Choroid plexus epithelial cell (primary cell): Measurements from ENCODE around the gene PRXL2B.

Experiments
- DNase-seq: peaks from one replicate; pipeline ENCODE4 v3.0.0-alpha.2; 2010; ENCODE audit warnings: low read depth
- H3K4me3 ChIP-seq: 2 replicates; pipeline ENCODE4 v1.5.1; 2011; ENCODE audit warnings: low read depth, mild to moderate bottlenecking, control low read depth, low read length, moderate library complexity
- CTCF ChIP-seq: conservative IDR thresholded peaks from 2 replicates; pipeline ENCODE4 v1.5.1; 2011; ENCODE audit warnings: low read depth, mild to moderate bottlenecking, control low read depth, inconsistent platforms, low read length, moderate library complexity

Gene PRXL2B

DNA sequence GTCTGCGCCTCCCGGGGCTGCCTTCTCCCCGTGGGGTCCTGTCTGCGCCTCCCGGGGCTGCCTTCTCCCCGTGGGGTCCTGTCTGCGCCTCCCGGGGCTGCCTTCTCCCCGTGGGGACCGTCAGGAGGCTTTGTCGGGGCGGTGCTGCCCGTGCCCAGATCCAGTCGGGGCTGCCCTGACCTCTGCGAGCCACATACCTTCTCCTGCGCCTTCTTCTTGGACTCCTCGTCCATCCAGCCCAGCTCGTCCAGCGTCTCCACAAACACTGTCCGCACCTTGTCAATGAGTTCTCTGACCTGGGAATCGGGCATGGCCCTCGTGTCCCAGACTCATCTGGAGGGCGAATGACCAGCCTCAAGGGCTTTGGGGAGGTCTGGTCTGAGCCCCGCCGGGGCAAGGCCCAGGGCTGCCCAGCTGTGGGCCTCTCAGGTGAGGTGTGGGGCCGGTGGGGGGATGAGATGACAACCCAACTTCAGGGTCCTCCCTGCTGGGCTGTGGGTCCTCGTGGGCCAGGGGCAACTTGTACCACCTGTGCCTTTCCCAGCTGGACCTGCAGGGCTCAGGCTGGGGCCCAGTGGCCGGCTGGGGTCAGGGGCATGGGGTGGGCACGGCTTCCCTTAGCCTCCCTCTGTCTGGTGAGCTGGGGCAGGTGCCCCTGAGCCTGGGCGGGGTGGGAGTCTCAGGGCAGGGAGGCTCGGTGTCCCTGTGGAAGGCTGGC, 9.4 kb downstream of the PRXL2B start:
- DNase-seq: no peak
- H3K4me3 ChIP-seq: no peak overlapping the region
- TF ChIP-seq CTCF: no peak

DNA sequence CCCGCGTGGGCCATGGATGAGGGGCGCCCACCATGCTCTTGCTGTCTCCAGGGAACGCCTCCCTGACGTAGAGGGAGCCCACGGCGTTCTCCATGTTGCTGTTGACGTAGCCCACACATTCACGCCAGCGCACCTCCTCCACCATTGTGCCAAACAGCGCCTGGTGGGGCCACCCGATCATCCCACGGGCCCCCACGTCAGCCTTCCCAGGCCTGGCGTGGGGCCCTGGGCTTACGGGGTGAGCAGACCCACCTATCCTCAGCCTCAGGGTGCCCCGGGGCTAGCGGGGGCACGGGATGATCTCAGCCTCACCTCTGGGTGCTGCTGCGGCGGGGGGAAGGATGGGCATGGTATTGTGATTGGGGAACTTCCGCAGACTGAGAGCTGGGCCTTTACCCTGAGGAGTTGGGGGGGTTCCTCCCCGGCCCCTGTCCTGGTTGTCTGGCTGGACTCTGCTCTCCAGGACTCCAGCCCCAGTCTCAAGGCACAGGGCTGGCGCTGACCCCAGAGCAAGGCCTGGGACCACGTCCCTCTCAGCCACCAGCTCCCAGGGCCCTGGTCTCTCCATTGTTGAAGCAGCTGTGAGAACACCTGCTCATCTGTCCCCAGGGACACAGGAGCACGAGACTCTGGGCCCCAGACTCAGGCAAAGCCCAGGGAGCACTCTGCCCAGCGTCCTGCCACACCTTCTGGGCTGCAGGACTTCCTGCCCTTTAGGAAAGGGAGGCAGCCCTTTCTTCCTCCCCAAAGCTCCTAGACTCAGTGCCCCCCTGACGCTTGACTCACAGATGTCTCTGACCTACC, 10.2 kb downstream of the PRXL2B start:
- TF ChIP-seq CTCF: no peak
- no peak overlapping the region for H3K4me3 ChIP-seq
- DNase-seq: no peak

- no peak overlapping the region for H3K4me3 ChIP-seq
Observed at GRCh38 chr1:2597441-2598328, 11.1 kb downstream of the PRXL2B start.

GRCh38 chr1:2598329-2598931, 11.9 kb downstream of the PRXL2B start:
- no peak for DNase-seq
- TF ChIP-seq CTCF: no peak
- H3K4me3 ChIP-seq: no peak overlapping the region

More at GRCh38 chr1:2597441-2598328, 11.1 kb downstream of the PRXL2B start:
- no peak for DNase-seq
- TF ChIP-seq CTCF: no peak

DNA sequence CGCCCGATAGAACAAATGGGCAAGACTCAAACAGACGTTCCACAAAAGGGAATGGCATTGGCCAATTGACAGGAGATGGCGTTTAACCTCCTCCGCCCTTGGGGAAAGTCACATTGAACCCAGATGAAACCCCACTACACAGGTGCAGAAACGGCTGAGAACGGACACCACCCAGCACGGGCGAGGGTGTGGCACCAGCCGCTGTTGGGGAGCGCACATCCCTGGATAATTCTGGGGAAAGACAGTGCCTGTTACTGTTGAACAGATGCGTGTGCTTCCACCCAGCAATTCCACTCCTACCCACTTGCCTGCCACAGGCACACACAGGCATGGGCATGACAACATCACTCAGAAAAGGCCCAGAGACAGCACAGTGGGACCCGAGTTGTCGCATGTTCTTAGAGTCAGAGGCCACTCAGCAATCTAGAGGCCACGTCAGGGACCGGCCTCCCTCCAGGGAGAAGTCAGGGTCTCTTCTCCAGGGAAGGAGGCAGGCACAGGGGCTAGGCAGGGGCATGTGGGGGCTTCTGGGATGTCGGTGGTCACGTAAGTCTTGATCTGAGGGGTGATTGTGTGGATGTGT, 15.2 kb downstream of the PRXL2B start:
- H3K4me3 ChIP-seq: no peak overlapping the region
- no peak for TF ChIP-seq CTCF
- DNase-seq: no peak

GRCh38 chr1:2602311-2602835, 15.8 kb downstream of the PRXL2B start:
- H3K4me3 ChIP-seq: no peak overlapping the region
- TF ChIP-seq CTCF: no peak
- DNase-seq: no peak
